ENCODE data around the gene DOCK1.

Gene DOCK1

GRCh38 chr10:127326883-127327282 is 421.7 kb downstream of the DOCK1 start:
- H3K9me3 ChIP-seq: no peaks in the 10 kb centered on the region
- no peak overlapping the region for H3K27ac ChIP-seq
- H3K36me3 ChIP-seq: no peaks in the 10 kb centered on the region
- H3K4me3 ChIP-seq (ENCODE audit: low read depth in 1 of 2, low read length in 1 of 2): no peak overlapping the region
- no peak for TF ChIP-seq CTCF (IDR thresholded peaks at IDR 0.05)
- H3K4me1 ChIP-seq (ENCODE audit: control insufficient read depth in 1 of 2, insufficient read depth in 1 of 2, low read depth in 1 of 2, low read length in 1 of 2): no peaks in the 10 kb centered on the region
- H3K27me3 ChIP-seq: no peaks in the 10 kb centered on the region

- TF ChIP-seq CTCF (IDR thresholded peaks at IDR 0.05): no peak
- Histone ChIP-seq H3K27ac (no peak overlapping the region), H3K4me1 (ENCODE audit: control insufficient read depth in 1 of 2, insufficient read depth in 1 of 2, low read depth in 1 of 2, low read length in 1 of 2) (no peaks in the 10 kb centered on the region), H3K27me3 (no peaks in the 10 kb centered on the region), H3K4me3 (ENCODE audit: low read depth in 1 of 2, low read length in 1 of 2) (no peak overlapping the region), H3K36me3 (no peaks in the 10 kb centered on the region), H3K9me3 (no peaks in the 10 kb centered on the region)
Measured at GRCh38 chr10:127331696-127332095, 426.5 kb downstream of the DOCK1 start.

- Histone ChIP-seq H3K36me3 (no peaks in the 10 kb centered on the region), H3K27me3 (no peaks in the 10 kb centered on the region), H3K9me3 (no peaks in the 10 kb centered on the region), H3K4me1 (ENCODE audit: control insufficient read depth in 1 of 2, insufficient read depth in 1 of 2, low read depth in 1 of 2, low read length in 1 of 2) (no peaks in the 10 kb centered on the region), H3K4me3 (ENCODE audit: low read depth in 1 of 2, low read length in 1 of 2) (no peak overlapping the region), H3K27ac (no peak overlapping the region)
- no peak for TF ChIP-seq CTCF (IDR thresholded peaks at IDR 0.05)
Measured at GRCh38 chr10:127332631-127333030, 427.4 kb downstream of the DOCK1 start.

GRCh38 chr10:127337801-127338200 is 432.6 kb downstream of the DOCK1 start:
- no peak overlapping the region for H3K27ac ChIP-seq

GRCh38 chr10:127338399-127339110 is 433.3 kb downstream of the DOCK1 start:
- no peak for TF ChIP-seq CTCF (IDR thresholded peaks at IDR 0.05)
- no peak overlapping the region for H3K27ac ChIP-seq
- no peak overlapping the region for H3K4me3 ChIP-seq (ENCODE audit: low read depth in 1 of 2, low read length in 1 of 2)
- H3K27me3 ChIP-seq: no peaks in the 10 kb centered on the region
- no peaks in the 10 kb centered on the region for H3K9me3 ChIP-seq
- H3K4me1 ChIP-seq (ENCODE audit: control insufficient read depth in 1 of 2, insufficient read depth in 1 of 2, low read depth in 1 of 2, low read length in 1 of 2): peaks cover 5 to 6% of the 10 kb centered on the region in 2 experiments
- no peaks in the 10 kb centered on the region for H3K36me3 ChIP-seq

More at GRCh38 chr10:127337801-127338200, 432.6 kb downstream of the DOCK1 start:
- Histone ChIP-seq H3K4me3 (ENCODE audit: low read depth in 1 of 2, low read length in 1 of 2) (no peak overlapping the region), H3K36me3 (no peaks in the 10 kb centered on the region), H3K4me1 (ENCODE audit: control insufficient read depth in 1 of 2, insufficient read depth in 1 of 2, low read depth in 1 of 2, low read length in 1 of 2) (no peaks in the 10 kb centered on the region), H3K9me3 (no peaks in the 10 kb centered on the region), H3K27me3 (no peaks in the 10 kb centered on the region)
- TF ChIP-seq CTCF (IDR thresholded peaks at IDR 0.05): no peak
